ENCODE data around the gene PCBP4.
"Not testable (repeated sequence)": the region's sequence is repeated elsewhere in the genome, so short reads cannot be mapped to it uniquely, and the experiment has no call there.

PCBP4 gene

DNA sequence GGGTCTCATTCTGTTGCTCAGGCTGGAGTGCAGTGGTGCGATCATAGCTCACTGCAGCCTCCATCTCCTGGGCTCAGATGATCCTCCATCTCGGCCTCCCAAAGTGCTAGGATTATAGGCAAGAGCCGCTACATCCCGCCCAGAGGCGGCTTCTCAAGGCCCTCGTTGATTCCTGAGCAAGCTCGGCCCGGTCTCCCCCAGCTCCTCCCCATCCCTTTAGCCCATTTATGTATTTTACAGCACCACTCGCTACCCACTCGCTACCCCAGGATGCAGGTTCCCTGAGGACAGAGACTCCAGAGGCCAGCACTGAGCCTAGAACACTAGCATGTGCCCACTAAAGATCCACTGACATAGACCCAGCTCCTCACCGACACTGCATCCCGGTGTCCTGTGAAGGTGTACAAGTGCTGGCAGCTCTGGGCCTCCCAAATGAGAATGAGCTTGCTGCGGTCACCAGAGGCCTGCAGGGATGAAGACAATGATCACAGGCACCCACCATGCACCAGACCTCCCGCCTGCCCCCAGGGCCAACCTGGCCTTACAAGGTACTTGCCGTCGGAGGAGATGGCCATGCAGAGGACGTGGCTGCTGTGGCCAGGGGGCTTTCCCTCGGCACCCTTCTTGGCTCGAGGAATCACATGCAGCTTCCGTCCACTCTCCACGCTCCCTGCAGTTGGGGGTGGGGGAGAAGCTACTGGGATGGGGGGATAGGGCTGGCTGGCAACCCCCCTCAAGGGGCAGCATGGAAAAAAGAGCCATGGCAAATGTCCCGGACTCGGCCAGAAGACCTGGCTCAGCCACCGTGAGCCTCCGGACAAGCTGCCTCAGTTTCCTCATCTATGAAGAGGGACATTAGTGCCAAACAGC lies 31.1 kb downstream of the PCBP4 start:
- Histone ChIP-seq H3K27me3 (ENCODE audit: control insufficient read depth in 1 of 2, insufficient read depth in 2 of 2, low read length in 2 of 2) (no peaks in the 10 kb centered on the region), H3K36me3 (ENCODE audit: control insufficient read depth in 2 of 2, insufficient read depth in 2 of 2, low read length in 2 of 2) (peaks cover 30 to 48% of the 10 kb centered on the region in 2 donors), H3K9me3 (ENCODE audit: control insufficient read depth in 2 of 2, low read length in 2 of 2) (no peaks in the 10 kb centered on the region), H3K9ac (ENCODE audit: low read length in 2 of 2) (no peak overlapping the region), H3K4me3 (ENCODE audit: low read length in 2 of 2) (no peak overlapping the region), H3K27ac (ENCODE audit: low read length) (no peak overlapping the region), H3K4me1 (ENCODE audit: control insufficient read depth, insufficient read depth, low read length) (peaks cover 6% of the 10 kb centered on the region)

DNA sequence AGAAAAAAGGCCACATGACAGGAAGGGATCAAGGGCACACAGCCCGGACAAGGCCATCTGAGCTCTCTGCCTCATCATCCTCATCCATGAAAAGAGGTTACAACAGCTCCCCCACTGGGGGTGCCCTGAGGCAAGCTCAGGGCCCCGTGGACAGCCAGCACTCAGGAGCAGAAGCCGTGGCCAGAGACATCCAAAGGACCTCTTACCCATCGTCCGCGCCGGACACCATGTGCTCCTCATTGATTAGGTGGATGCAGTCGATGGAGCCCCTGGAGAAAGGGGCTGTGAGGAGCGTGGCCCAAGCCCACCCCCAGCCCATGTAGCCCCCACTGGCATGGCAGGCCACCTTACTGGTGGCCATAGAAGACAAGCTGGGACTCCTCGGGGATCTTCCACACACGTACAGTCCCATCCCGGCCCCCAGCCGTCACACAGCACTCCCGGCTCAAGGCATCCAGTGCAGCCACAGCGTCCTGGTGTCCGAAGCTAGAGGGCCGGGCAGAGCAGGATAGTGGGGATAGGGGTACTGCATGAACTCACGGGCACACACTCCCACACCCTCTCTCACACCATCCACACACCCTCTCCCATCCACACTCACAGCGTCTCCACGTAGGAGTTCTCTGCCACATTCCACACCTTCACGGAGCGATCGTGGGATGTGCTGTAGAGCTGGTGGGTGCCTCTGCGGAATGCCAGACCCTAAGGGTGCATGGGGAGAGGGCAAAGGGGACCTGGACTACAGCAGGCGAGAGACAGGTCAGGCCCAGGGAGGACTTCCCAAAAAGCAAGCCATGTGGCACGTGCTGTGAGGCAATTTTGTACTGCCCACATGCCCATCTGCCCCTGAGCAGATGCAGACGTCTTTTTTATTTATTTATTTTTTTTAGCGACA lies 32.0 kb downstream of the PCBP4 start:
- Histone ChIP-seq H3K9me3 (ENCODE audit: control insufficient read depth in 2 of 2, low read length in 2 of 2) (no peaks in the 10 kb centered on the region), H3K27me3 (ENCODE audit: control insufficient read depth in 1 of 2, insufficient read depth in 2 of 2, low read length in 2 of 2) (no peaks in the 10 kb centered on the region), H3K4me1 (ENCODE audit: control insufficient read depth, insufficient read depth, low read length) (no peaks in the 10 kb centered on the region), H3K9ac (ENCODE audit: low read length in 2 of 2) (no peak overlapping the region), H3K4me3 (ENCODE audit: low read length in 2 of 2) (no peak overlapping the region), H3K27ac (ENCODE audit: low read length) (no peak overlapping the region), H3K36me3 (ENCODE audit: control insufficient read depth in 2 of 2, insufficient read depth in 2 of 2, low read length in 2 of 2) (peaks cover 30 to 48% of the 10 kb centered on the region in 2 donors)

DNA sequence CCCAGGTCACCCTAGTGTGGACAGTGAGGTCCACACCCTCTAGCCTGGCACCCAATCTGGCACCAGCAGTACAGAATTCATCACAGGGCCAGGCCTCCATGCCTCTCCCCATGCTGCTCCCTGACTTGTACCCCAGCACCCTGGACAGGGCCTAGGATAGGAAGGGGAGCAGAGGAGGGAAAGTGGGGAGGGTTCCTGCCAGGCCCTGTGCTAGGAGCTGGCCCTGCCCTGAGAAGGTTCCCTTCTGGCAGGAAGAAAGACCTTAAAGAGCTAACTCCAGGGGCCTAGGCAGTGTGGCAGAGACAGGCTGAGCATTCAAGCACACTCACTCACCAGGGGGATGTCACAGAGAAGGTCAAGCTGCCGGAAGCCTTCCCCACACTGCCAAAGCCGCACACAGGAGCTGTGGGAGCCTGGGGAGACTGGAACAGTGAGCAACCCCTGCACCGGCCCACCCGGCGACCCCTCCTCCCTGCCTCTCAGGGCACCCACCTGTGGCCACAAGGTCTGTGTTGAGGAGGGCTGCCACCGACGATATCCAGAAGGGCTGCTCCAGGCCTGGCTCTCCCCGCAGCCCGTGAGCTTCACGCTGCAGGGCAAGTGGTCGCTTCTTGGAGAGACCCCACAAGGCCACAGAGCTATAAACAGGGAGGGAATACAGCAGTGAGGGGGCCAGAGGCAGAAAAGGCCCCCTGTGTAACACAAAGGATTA lies 33.0 kb downstream of the PCBP4 start:
- peaks cover 30 to 48% of the 10 kb centered on the region in 2 donors for H3K36me3 ChIP-seq (ENCODE audit: control insufficient read depth in 2 of 2, insufficient read depth in 2 of 2, low read length in 2 of 2)
- H3K4me3 ChIP-seq (ENCODE audit: low read length in 2 of 2) = no peak overlapping the region
- H3K4me1 ChIP-seq (ENCODE audit: control insufficient read depth, insufficient read depth, low read length) = no peaks in the 10 kb centered on the region

DNA sequence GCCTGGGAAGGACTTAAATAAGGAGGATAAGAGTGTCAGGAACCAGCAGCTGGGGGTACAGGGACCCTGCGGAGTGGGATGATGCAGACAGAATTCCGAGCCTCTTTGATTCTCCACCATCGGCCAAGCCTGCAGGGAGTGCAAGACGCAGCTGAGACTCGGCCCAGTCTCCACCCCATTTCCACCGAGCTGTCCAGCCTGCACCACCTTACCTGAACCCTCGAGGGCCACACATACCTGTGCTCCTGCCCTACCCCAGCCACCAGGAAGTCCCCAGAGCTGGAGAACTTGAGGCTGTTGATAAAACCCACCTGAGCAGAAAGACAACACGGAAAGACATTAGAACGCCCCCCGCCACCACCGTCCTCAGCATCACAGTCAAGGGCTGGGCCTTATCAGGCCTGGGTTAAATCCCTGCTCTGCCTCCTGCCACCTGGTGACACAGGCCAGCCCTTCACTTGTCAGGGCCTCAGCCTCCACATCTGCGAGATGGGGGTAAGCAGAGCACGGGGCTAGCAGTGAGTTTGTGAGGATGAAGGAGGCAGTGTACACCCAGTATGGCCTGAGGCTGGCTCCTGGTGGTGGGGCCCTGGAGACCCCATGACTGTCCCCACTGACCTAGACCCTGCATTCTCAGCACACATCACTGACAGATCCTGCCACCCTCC lies 33.6 kb downstream of the PCBP4 start:
- Histone ChIP-seq H3K9ac (ENCODE audit: low read length in 2 of 2) (no peak overlapping the region), H3K4me3 (ENCODE audit: low read length in 2 of 2) (no peak overlapping the region), H3K27ac (ENCODE audit: low read length) (no peak overlapping the region), H3K4me1 (ENCODE audit: control insufficient read depth, insufficient read depth, low read length) (no peaks in the 10 kb centered on the region), H3K9me3 (ENCODE audit: control insufficient read depth in 2 of 2, low read length in 2 of 2) (no peaks in the 10 kb centered on the region), H3K36me3 (ENCODE audit: control insufficient read depth in 2 of 2, insufficient read depth in 2 of 2, low read length in 2 of 2) (peaks cover 30 to 45% of the 10 kb centered on the region in 2 donors), H3K27me3 (ENCODE audit: control insufficient read depth in 1 of 2, insufficient read depth in 2 of 2, low read length in 2 of 2) (no peaks in the 10 kb centered on the region)

More for the DNA sequence above, 33.0 kb downstream of the PCBP4 start:
- no peaks in the 10 kb centered on the region for H3K27me3 ChIP-seq (ENCODE audit: control insufficient read depth in 1 of 2, insufficient read depth in 2 of 2, low read length in 2 of 2)
- H3K27ac ChIP-seq (ENCODE audit: low read length) = no peak overlapping the region
- H3K9me3 ChIP-seq (ENCODE audit: control insufficient read depth in 2 of 2, low read length in 2 of 2) = no peaks in the 10 kb centered on the region
- no peak overlapping the region for H3K9ac ChIP-seq (ENCODE audit: low read length in 2 of 2)

DNA sequence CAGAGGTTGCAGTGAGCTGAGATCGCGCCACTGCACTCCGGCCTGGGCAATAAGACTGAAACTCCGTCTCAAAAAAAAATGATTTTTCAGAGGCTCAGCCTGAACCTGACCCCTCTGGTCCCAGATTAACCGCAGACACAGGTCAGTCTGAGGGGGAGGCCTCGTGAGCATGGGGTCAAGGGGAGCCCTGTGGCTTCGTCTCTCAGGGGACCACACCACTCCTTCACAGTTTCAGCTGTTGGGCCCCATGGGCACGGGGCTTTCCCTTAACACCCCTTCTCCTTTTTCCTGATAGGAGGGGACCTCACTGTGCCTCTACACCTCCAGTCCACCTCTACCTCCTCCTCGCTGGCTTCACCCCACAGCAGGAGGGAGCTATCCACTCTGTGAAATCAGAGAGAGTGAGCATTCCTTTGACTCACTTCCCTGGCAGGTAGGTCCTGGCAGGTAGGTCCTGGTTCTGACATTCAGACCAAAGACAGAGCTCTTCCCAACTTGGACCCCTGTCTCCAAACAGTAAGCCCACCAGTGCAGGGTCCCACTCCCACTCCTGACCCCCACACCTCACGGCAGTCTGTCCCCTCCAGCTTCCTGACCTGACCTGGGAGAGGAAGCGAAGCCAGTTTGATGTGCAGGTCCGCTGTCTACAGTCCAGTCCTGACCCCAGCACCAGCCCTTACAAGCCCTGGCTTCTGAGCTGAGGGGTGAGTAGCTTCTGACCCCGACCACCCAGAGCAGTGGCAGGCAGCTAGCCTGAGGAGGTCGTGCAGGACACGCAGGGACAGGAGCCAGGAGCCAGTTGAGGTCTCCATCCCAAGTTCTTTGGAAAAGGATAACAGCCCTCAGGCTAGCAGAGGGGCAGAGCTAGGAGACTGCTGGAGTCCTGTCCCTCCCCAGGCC lies 34.5 kb downstream of the PCBP4 start:
- H3K4me1 ChIP-seq (ENCODE audit: control insufficient read depth, insufficient read depth, low read length) = no peaks in the 10 kb centered on the region
- no peak overlapping the region for H3K9ac ChIP-seq (ENCODE audit: low read length in 2 of 2)
- peaks cover 25 to 41% of the 10 kb centered on the region in 2 donors for H3K36me3 ChIP-seq (ENCODE audit: control insufficient read depth in 2 of 2, insufficient read depth in 2 of 2, low read length in 2 of 2)
- no peak overlapping the region for H3K4me3 ChIP-seq (ENCODE audit: low read length in 2 of 2)
- no peaks in the 10 kb centered on the region for H3K27me3 ChIP-seq (ENCODE audit: control insufficient read depth in 1 of 2, insufficient read depth in 2 of 2, low read length in 2 of 2)
- H3K27ac ChIP-seq (ENCODE audit: low read length) = no peak overlapping the region
- no peaks in the 10 kb centered on the region for H3K9me3 ChIP-seq (ENCODE audit: control insufficient read depth in 2 of 2, low read length in 2 of 2)

DNA sequence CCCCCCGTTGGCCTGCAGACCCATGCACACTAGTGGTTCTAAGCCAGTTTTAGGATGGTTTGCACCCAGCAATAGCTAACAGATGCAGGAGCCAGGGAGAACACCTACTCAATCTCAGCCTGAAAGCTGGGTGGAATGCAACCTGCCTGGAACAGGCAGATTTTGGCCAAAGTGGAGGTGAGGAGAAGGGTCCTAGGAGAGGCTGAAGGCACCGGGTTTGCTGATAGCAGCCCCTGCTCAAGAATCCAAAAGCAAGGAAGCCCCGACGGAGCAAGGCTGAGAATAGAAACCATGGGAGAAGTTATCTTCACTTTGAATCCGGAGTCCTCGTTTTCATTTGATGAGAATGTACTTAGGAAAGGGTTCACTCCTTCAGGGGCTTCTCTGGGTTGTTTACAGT lies 35.5 kb downstream of the PCBP4 start:
- Histone ChIP-seq H3K9me3 (ENCODE audit: control insufficient read depth in 2 of 2, low read length in 2 of 2) (no peaks in the 10 kb centered on the region), H3K4me1 (ENCODE audit: control insufficient read depth, insufficient read depth, low read length) (no peaks in the 10 kb centered on the region), H3K27me3 (ENCODE audit: control insufficient read depth in 1 of 2, insufficient read depth in 2 of 2, low read length in 2 of 2) (no peaks in the 10 kb centered on the region), H3K27ac (ENCODE audit: low read length) (no peak overlapping the region), H3K36me3 (ENCODE audit: control insufficient read depth in 2 of 2, insufficient read depth in 2 of 2, low read length in 2 of 2) (peaks cover 22 to 32% of the 10 kb centered on the region in 2 donors), H3K9ac (ENCODE audit: low read length in 2 of 2) (no peak overlapping the region), H3K4me3 (ENCODE audit: low read length in 2 of 2) (no peak overlapping the region)

DNA sequence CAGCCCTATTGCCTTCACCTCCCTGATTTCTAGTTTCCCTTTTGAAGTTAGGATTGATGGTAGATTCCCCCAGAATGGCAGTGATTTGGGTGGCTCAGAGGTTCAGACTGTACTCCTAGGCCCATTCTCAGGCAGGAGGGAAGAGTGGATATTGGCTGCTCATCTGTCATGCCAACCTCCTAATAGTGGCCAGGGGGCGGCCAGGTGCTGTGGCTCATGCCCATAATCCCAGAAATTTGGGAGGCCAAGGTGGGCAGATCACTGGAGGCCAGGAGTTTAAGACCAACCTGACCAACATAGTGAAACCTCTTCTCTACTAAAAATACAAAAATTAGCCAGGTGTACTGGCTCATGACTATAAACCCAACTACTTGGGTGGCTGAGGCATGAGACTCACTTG lies 36.8 kb downstream of the PCBP4 start:
- Histone ChIP-seq H3K27ac (ENCODE audit: low read length) (no peak overlapping the region), H3K27me3 (ENCODE audit: control insufficient read depth in 1 of 2, insufficient read depth in 2 of 2, low read length in 2 of 2) (no peaks in the 10 kb centered on the region), H3K9me3 (ENCODE audit: control insufficient read depth in 2 of 2, low read length in 2 of 2) (no peaks in the 10 kb centered on the region), H3K9ac (ENCODE audit: low read length in 2 of 2) (no peak overlapping the region), H3K36me3 (ENCODE audit: control insufficient read depth in 2 of 2, insufficient read depth in 2 of 2, low read length in 2 of 2) (peaks cover 16 to 22% of the 10 kb centered on the region in 2 donors), H3K4me1 (ENCODE audit: control insufficient read depth, insufficient read depth, low read length) (no peaks in the 10 kb centered on the region), H3K4me3 (ENCODE audit: low read length in 2 of 2) (no peak overlapping the region)

DNA sequence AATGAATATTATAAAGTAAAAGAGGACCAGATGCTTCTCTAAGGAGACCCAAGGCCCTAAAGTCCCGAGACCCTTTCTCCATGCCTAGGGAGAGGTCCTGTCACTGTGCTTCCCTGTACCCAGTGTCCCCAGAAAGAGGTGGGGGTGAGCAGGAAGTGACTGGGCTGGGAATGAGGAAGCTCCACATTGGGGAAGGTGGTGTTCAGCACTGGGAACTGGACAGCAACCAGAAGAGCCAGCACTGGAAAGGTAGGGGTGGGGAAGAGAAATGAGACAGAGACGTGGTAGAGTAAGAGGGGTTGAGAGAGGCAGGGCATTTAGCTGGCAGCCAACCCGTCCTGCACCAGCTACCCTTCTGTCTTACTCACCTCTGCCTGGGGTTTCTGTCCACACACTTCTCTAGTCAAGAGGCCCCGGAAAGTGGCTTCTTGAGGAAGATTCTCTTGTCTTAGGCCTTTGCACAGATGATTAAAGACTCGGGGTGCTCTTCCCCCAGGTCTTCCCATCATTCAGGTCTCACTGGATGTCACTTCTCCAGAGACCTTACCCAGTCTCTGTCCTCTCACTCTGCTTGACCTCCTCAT lies 37.7 kb downstream of the PCBP4 start:
- Histone ChIP-seq H3K9me3 (ENCODE audit: control insufficient read depth in 2 of 2, low read length in 2 of 2) (no peaks in the 10 kb centered on the region), H3K36me3 (ENCODE audit: control insufficient read depth in 2 of 2, insufficient read depth in 2 of 2, low read length in 2 of 2) (peaks cover 8 to 14% of the 10 kb centered on the region in 2 donors), H3K9ac (ENCODE audit: low read length in 2 of 2) (no peak overlapping the region), H3K27me3 (ENCODE audit: control insufficient read depth in 1 of 2, insufficient read depth in 2 of 2, low read length in 2 of 2) (no peaks in the 10 kb centered on the region), H3K27ac (ENCODE audit: low read length) (no peak overlapping the region), H3K4me3 (ENCODE audit: low read length in 2 of 2) (no peak overlapping the region), H3K4me1 (ENCODE audit: control insufficient read depth, insufficient read depth, low read length) (no peaks in the 10 kb centered on the region)

DNA sequence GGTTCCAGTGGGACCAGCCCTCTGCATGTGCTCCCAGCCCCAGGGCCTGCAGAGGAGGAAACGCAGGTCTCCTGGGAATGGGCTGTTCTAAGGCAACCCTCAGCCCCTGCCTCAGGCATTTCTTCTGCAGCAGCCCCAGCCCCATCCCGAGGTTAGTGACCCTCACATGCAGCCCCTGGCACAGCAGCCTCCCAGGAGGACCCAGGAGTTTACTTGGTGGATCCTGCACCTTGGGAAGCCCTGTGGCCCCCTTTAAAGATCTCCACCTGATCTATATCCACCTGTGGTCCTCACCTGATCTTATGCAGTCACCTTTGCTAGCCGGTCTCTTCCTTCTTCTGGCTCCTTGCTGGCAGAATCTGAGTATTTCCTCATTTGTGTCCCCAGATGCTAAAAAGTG lies 38.3 kb downstream of the PCBP4 start:
- not testable (repeated sequence) for H3K4me3 ChIP-seq (ENCODE audit: low read length in 2 of 2); H3K27me3 ChIP-seq (ENCODE audit: control insufficient read depth in 1 of 2, insufficient read depth in 2 of 2, low read length in 2 of 2); H3K27ac ChIP-seq (ENCODE audit: low read length); H3K9me3 ChIP-seq (ENCODE audit: control insufficient read depth in 2 of 2, low read length in 2 of 2); H3K4me1 ChIP-seq (ENCODE audit: control insufficient read depth, insufficient read depth, low read length); H3K9ac ChIP-seq (ENCODE audit: low read length in 2 of 2); H3K36me3 ChIP-seq (ENCODE audit: control insufficient read depth in 2 of 2, insufficient read depth in 2 of 2, low read length in 2 of 2)

Measured in stomach smooth muscle (tissue), 2 donors.